Body of pancreas (tissue), 4 donors: ENCODE measurements around the gene HBA2.

Experiments used
- CTCF ChIP-seq, 7 experiments: fragments of 450-650 bp in 4 of 7; fragments of 200-600 bp in 3 of 7; sonication (generic) in 3 of 7; IDR thresholded peaks; one replicate each; pipeline ENCODE4 v1.5.1; 2016 to 2019; ENCODE audit warnings: antibody characterized with exemption in 7 of 7
- POLR2A ChIP-seq, 3 donors: fragments of 450-650 bp; IDR thresholded peaks; one replicate each; pipeline ENCODE4 v1.6.1; 2016; ENCODE audit warnings: antibody characterized with exemption in 3 of 3, mild to moderate bottlenecking in 2 of 3

- TF ChIP-seq CTCF (IDR thresholded peaks at IDR 0.05) (no peak), POLR2A (IDR thresholded peaks at IDR 0.05) (no peak)
Observed at GRCh38 chr16:143456-143855, 29.2 kb upstream of the HBA2 start.
